ENCODE data around the gene GRM5.
"Not testable (repeated sequence)": the region's sequence is repeated elsewhere in the genome, so short reads cannot be mapped to it uniquely, and the experiment has no call there.

The GRM5 gene

DNA sequence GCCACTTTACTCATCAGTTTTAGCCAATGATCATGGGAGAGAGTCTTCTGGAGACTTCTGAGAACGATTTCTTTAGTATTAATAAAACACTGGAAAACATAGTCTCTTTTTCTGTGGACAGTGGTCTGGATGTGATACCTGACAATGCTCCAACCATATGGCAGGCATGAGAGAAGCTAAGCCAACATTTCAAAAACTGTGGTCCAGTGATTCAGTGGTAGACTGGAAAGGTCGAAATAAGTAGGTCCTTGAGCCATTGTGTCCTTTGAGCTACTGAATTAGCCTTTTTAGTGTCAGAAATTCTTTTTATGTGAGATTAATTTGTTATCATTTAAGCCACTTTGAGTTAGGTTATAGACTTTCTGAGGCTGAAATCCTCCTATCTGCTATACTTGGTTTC lies 530.5 kb downstream of the GRM5 start:
- DNase-seq, result no peak

DNA sequence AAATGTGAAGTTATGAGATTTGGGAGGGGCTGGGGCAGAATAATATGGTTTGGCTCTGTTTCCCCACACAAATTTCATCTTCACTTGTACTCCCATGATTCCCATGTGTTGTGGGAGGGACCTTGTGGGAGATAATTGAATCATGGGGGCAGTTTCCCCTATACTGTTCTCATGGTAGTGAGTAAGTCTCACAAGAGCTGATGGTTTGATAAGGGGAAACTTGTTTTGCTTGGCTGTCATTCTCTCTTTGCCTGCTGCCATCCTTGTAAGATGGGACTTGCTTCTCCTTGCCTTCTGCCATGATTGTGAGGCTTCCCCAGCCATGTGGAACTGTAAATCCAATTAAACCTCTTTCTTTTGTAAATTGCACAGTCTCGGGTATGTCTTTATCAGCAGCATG lies 531.1 kb downstream of the GRM5 start:
- DNase-seq, result not testable (repeated sequence)

DNA sequence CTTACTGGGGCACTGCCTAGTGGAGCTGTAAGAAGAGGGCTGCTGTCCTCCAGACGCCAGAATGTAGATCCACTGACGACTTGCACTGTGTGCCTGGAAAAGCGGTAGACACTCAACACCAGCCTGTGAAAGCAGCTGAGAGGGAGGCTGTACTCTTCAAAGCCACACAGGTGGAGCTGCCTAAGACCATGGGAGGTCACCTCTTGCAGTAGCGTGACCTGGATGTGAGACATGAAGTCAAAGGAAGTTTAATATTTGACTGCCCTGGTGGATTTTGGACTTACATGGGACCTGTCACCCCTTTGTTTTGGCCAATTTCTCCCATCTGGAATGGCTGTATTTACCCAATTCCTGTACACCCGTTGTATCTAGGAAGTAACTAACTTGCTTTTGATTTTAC lies 531.6 kb downstream of the GRM5 start:
- no peak for DNase-seq

DNA sequence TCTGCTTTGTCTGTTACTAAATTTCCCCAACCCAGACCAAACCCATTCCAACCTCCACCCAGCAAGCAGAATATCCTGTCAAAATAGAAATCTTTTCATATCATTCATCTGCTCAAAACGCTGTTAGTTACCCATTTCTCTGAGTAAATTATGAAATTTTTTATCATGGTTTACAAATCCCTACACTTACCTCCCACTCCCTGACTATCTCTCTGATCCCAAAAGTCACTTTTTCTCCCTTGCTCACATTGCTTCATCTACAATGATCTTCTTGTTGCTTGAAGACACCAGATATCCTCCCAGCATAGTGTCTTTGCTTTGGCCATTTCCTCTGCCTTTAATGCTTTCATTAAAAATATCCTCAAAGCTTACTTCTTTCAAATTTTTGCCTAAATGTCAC lies 532.8 kb downstream of the GRM5 start:
- no peak for DNase-seq

DNA sequence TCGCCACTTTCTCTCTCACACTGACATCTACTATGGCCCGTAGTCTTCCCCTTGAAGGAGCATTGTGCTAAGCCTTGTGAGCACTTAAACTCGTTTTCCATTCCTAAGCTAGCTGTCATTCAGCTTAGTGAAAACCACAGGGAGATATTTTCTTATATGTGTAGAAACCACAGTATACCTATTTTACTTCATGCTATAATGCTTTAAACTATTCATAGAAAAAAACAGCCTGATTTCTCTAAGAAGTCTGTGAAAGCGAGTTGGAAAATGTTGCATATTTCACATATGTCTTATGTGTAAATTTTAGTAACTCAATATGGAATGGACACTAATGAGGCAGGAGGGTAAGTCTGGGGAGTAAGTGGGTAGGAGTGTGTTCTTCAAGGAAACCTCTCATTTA lies 534.0 kb downstream of the GRM5 start:
- DNase-seq, result no peak

DNA sequence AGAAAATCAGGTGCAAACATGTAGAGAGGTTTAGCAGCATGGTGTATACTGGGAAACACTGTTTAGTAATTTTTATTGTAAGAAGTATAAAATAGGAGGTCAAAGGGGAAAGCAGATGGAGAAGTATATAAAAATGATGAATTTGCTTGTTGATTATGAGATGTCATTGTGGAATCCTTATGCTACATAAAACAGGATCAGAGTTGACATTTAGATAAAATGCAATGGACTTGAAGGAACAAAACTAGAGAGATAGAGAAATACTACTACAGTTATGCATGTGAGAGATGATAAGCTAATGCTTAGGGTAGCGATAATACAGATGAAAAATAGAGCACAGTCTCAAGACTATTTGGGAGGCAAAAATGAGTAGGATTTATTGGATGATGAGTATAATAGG lies 536.4 kb downstream of the GRM5 start:
- DNase-seq, result no peak

DNA sequence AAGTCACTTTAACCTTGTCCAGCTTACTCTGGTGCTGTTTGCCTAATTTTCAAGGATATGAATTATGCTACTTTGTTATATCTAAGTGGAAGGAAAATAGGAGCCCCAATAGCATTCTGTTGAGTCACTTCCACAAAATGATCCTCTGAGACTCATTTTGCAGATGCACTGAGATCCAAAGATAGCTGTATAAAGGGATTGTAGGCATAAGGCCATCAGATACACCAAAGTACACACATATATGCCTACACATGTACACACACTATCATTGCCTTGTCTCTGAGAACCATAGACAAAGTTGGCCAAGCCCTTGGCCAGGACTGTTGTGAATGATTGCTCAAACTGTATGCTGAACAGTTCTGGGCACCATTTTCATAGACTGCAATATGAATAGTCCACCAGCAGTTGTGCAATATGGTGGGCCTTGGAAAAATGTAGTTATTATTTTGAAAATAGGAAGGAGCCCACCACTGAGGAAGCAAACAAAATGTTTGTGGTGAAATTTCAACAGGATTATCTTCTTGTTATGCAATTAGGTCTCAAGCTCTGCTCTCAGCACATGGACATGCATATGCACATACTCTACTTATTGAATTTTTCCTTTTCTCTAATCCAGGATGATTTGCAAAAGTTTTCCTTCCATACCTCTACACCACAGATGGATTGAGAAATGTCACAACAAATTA lies 542.3 kb downstream of the GRM5 start:
- DNase-seq, result no peak

DNA sequence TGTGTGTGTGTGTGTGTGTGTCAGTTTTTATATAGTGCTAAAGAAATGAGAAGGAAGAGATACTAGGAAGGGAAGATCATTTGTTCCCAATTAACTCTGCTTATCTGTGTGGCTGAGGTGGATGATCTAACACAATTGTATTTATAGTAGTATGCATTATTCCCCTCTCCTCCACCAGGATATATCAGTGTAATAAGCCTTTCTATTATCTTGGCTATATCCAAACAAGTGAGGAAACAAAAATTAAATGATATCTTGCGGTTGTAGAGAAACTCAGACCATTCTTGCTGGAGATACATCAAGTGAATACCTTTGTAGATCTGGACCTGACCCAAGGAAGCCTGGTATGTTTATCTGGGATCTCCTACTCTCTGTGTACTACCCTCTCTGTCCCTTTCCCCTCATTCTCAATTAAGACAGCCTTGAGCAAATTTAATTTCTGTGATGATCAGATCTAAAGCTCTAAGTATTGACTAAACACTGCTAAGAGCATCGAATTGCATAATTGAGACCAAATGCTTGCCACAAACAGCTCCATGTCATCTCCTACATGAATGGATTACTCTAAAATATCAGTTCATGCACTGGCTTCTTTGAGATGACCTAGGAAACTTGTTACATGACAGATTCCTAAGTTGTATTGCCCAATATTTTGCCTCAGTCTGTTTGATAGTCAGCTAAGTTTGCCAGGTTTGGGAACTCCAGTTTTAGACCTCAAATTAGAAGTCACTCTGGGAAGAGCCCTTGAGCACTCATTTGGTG lies 543.0 kb downstream of the GRM5 start:
- DNase-seq, result no peak

DNA sequence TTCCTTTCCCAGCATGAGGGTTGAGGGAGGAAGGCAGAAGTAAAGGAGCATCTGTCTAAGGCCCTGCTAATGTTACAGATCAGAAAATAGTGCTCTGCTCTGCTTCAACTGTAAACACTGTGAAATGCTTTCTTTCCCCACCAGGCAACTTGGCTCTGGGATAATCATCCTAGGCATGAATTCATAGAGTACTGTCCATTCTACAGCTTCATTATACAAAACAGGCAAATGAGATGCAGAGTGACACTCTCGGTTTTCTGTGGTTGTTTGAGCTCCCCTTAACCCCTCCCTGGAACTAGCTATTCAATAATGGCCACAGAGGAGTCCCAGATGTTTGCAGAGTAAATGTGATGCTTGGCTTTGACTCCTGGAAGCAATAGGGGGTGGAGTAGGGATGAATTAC lies 544.0 kb downstream of the GRM5 start:
- no peak for DNase-seq

DNA sequence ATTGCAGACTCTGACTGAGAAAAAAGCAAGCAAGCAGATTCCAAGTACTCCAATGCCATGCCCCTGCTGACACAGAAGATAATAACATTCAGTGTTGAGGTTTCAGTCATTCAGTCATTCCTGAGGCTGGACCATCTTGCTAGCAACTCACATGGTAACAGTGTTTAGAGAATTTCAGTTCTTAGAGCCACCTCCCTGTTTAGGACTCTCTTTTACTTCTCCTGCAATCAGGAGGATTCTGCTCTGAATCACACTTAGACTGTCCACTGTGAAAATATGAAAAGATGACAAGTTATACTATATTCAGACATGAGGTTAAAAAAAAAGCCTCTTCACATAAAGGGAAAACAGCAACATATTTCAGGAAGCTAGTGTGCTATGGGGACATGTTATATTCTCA lies 544.4 kb downstream of the GRM5 start:
- DNase-seq, result no peak

DNA sequence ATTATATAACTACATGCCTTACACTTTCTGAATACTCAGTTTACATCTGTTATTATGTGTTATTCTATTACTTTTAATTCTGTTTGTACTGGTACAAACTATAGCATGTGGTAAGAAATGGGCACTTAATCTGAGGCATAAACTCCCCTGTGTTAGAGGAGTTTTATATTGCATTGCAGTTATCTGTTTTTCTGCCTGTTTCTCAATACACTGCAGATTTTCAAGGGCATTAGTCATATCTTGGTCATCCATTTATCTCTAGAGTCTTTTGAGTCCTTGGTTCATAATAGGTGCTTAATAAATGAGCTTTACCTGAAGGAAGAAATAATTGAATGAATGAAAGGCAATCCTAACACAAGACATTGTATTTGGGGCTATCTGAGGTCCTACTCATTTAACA lies 545.4 kb downstream of the GRM5 start:
- DNase-seq, result no peak

DNA sequence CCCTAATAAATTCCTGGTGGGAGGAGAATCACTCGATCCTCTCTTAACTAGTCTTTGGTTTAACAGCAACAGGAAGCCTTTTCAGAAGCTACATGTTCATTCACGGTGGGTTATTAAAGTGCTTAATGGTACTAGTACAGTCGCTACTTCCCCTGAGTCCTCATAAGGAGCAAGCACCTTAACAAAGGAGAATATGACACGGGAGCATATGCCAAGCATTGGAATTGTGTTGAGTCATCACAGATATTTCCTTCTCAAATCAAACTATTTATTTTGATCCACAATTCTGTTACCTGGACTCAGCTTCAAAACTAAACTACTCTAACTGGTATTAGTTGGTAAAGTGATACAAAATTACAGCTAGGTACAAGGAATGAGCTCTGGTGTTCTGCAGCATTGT lies 550.8 kb downstream of the GRM5 start:
- no peak for DNase-seq

DNA sequence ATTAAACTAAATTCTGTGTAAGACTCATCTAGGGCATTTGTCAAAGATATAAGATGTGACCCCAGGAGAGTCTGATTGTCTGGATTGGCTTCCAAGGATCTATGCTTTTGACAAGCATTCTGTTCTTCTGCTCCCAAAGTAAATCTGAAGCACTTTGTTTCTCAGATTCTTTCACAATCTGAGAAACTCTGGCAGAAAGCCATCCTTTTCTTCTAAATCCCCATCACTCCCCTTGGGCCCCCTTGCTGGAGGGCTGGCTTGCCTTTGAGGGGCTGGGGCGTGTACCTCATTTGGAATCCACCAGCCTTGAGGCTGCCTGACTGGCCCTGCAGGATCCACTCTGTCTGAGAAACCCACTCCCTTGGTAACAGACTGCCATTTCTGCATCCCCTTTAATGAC lies 554.8 kb downstream of the GRM5 start:
- no peak for DNase-seq

DNA sequence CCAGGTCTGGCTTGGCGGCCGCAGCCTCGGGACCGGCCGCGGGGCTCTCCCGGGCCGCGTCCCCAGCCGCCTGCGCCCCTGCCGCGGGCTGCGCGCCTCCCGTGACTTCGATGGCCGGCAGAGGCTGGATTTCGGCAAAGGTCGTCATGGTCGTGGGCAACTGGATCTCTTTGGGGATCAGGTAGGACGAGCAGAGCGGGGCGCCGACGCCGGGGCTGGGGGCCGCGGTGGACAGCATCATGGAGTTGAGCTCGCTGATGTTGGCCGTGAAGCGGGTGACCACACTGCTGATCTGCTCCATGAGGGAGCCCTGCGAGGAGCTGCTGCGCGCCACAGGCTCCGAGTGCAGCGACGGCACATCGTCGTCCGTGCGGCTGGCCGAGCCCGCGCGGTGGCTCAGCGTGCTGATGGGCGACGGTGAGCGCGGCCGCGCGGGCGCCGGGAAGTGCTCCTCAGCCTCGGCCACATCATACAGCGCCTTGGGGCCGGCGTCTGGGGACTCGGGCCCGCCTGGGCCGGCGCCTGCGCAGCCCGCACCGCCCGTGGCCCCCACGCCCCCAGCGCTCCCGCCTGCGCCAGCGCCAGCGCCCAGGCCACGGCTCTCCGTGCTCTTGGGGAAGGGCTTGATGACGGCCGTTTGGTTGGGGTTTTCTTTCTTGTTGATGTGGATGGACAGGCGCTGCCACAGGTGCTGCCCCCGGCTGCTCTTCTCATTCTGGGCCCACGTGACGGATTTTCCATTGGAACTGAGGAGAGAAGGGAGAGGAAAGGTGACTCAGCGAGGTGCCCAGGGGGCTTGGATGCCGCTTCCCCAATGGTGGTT lies 556.8 kb downstream of the GRM5 start:
- no peak for DNase-seq

DNA sequence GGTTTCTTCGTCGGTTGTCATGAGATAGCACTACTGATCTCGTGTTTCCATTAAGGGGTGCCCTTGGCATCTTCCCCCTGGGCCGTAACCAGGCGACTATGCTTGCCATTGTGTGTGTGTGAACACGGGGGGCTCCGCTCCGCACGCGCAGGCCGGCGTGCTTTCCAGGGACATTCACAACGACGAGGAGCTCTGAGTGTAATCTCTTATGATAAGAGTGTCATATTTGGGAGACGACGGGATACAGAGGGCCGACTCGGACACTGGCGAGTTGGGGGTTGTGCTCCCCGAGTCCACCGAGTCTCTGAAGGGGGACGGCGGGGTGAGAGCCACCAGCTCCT lies 557.4 kb downstream of the GRM5 start:
- no peak for DNase-seq

DNA sequence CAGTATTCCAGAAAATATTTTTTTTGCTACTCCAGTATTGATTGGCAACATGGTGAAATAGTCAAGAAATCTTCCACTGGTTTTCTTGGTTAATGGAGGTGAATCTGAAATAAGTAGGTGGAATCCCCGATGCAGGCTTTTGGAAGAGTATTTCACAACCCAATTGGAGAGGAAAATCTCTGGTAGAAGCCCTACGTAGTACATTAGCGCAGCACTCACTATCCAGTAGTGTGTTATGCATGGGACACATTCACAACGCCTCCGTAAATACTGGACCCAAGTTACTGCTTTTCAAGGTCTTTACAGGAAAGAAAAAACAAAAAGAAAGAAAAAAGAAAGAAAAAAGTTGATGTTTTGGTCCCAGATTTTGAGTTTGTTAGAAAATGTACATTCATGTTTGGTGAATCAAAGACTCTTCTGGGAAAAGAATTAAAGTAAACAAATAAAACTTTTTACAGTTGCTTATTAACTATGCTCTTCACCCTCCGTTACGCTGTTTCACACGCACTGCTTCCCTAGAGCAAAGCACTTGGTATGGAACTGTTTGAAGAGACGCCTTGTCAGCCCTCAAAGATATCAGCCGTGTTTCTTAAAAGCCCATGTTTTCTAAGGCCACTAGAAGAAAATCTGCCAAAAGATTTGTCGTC lies 557.9 kb downstream of the GRM5 start:
- DNase-seq, result no peak

DNA sequence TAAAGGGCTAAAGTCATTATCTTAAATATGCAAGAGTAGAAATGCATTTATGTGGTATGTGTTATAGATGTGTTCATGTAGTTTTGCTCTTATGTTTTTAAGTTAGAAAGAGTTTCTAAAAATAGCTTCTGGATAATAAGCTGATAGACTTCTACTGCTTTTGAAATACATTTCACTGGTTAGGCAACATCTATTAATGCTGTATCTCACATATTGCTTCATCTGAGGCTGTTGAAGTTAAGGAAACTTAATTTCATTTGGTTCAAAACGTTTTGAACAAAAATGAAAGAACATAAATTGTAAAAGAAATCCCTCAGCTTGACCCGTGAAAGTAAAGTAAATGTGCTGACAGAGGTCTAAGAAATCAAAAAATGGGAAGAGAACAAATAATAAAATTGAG lies 564.2 kb downstream of the GRM5 start:
- no peak for DNase-seq

DNA sequence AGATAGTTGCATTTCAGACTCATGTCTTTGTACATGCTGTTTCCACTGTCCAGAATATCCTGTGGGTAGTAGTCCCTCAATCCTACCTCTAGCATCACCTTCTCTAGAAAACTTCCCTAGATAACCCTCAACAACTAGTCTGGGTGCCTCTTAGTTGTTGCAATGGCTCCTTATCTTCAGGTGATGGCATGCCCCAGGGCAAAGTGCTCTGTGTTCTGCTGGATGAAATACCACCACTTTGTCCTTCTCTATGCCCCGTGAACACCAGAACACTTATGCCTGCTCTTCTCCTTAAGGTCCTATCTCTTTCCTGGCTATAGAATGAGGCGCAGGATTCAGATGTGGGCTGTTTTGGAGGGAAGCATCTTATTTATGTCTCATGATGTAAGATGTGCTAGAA lies 569.9 kb downstream of the GRM5 start:
- no peak for DNase-seq

DNA sequence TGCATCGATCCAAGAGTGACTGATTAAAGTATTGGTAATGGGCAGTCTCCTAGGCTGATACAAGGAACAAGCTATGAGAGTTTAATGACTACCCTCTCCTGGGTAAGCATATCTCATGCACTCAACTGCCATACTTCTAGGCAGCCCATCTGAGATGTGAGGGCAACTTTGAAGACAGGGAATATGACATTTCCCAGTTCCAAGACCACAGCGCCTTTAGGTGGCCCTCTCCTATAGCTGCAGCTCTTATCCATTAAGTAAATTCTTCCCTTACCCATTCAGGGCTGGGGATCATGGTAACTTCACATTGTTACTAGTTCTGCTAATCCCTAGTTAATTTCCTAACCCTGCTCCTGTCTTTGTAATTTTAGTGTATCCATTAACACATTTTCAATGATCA lies 570.9 kb downstream of the GRM5 start:
- no peak for DNase-seq

DNA sequence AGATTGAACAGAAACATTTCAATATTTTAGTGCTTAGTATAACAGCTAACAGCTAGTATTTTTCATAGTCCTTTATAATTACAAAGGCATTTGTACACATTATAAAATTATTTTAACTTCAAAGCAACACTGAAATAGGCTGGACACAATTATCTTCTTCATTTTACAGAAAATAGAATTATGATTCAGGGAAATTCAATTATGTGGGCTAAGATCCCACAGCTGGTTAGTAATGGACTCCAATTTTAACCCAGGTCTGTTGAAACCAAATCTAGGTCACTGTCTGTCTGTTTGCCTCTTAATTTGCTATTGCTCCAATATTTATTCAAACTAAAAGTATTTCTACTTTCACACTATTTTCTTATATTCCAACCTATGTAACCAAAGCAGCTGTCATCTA lies 574.1 kb downstream of the GRM5 start:
- no peak for DNase-seq

DNA sequence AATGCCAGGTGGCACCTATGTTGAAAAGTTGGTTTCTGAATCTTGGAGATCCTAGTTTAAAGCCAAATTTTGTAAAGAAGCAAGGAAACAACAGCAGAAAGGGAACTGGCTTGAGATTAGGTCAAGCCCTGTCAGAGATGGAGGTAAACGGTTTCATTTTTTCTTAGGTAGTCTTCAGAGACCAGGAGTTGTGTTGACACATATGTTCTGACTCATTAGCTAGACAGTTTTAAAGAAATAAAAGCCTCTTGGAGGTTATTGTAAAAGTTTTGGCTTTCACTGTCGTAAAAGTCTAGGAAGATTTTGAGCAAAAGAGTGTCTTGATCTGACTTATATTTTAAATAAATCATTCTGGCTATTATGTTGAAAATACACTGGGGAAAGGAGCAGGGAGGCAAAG lies 576.8 kb downstream of the GRM5 start:
- no peak for DNase-seq

DNA sequence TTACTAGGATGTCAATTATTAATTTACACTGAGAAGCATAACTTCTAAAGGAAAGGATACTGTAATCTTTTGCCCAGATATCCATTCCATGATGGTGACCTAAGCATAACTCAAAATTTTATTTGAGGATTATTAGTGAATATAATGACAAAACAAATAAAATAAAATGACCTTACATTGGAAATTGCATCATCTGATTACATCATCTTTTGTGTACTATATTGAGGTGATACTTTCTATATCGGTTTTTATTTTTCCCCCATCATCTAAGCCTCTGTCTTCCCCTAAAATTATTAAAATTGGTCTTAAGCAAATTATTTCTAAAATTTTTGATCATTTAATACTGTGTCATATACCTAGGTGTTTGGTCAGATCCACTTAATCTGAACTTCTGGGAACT lies 578.1 kb downstream of the GRM5 start:
- DNase-seq, result no peak

DNA sequence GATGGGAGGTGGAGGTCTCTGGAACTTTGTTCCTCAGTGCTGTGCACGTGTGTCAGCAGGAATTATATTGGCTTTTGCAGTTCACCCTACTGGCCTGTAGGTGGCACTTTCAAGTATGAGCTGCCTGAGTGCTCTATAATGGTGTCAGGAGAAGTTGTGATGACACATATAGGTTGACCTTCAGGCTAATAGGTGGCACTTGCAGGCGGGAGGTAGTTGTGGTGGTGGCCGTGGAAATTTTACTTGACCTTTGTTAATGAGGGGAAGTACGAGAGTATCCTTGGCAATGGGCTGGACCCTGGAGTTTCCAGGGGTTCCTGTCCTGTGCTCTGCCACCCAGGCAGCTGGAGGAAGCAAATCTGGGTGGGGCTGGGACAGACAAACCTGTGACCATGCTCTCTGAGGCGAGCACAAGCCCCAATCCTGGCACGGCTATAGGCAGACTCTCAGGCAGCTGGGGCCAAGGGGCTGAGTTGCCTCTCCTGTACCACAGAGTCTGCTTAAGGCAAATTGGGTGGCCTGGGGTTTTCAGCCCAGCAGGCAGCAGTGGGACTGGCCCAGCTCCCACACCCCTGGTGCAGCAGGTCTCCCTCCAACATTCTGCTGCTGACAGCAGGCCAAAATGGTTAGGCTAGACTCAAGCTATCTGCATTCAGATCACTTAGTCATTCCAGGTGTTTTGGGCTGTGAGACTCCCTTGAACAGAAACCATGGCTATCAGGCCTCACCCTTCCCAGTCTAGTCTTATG lies 580.7 kb downstream of the GRM5 start:
- DNase-seq, result peak; percentile 33
